HCT116 (cell line): ENCODE measurements around the gene CHID1.

Experiments used
- CTCF ChIP-seq, 3 experiments: fragments of 200-600 bp in 1 of 3; sonication (generic) in 1 of 3; IDR thresholded peaks in 2 of 3; conservative IDR thresholded peaks in 1 of 3; 2 replicates each; pipeline ENCODE4 v1.5.1; 2012 to 2017; ENCODE audit warnings: low read depth in 2 of 3, low read length in 2 of 3, antibody characterized with exemption in 1 of 3, borderline replicate concordance in 1 of 3, control low read depth in 1 of 3, mild to moderate bottlenecking in 1 of 3, mixed read lengths in 1 of 3, mixed run types in 1 of 3, moderate library complexity in 1 of 3; ENCODE audit not compliant: insufficient read depth in 1 of 3
- POLR2A ChIP-seq: IDR thresholded peaks from 2 replicates; pipeline ENCODE4 v1.7.0; 2011; ENCODE audit warnings: borderline replicate concordance; ENCODE audit not compliant: insufficient read depth, insufficient read length; ENCODE audit errors: extremely low read depth
- POLR2AphosphoS5 ChIP-seq: IDR thresholded peaks from 2 replicates; pipeline ENCODE4 v1.6.1; 2011; ENCODE audit warnings: mild to moderate bottlenecking, low read depth, low read length, moderate library complexity

DNA sequence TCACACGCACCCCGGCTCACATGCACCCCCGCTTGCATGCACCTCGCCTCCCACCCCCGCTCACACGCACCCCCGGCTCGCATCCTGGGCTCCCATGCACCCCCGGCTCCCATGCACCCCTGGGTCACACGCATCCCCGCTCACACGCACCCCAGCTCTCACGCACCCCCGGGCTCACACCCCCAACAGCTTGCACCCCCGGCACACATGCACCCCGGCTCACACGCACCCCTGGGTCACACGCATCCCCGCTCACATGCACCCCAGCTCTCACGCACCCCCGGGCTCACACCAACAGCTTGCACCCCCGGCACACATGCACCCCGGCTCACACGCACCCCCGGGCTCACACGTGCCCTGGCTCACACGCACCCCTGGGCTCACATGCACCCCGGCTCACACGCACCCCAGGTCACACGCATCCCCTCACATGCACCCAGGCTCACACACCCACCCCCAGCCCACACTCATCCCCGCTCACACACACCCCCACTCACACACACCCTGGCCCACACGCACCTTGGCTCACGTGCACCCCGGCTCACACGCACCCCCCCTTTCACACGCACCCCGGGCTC lies 51.8 kb downstream of the CHID1 start:
- TF ChIP-seq POLR2A, result no peak
- TF ChIP-seq POLR2AphosphoS5, result no peak
- no peak for TF ChIP-seq CTCF (IDR thresholded peaks at IDR 0.05 in 2 of 3, conservative IDR thresholded peaks at IDR 0.05 in 1 of 3; ENCODE audit: borderline replicate concordance in 1 of 3, insufficient read depth in 1 of 3, low read depth in 2 of 3, low read length in 2 of 3)
